GM18498 (cell line): ENCODE measurements around the gene SFTPB.
"Not testable (repeated sequence)": the region's sequence is repeated elsewhere in the genome, so short reads cannot be mapped to it uniquely, and the experiment has no call there.

Experiments used
- ATAC-seq: cut with Tn5 transposase; IDR thresholded peaks from one replicate; pipeline ENCODE4 v1.9.1; 2021; ENCODE audit warnings: mild to moderate bottlenecking, moderate library complexity; ENCODE audit not compliant: unreplicated experiment

Gene SFTPB

DNA sequence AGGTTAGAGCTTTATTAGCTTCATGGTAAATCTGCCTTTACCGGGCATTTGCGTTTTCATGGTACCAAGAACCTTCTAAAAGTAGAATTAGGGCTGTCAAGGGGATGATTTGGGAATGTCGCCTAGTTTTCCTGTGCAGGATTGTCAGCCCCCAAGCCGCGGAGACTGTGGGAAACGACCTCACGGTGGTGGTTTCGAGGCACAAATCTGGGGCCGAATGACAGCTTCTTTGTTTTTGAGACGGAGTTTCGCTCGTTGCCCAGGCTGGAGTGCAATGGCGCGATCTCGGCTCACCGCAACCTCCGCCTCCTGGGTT, 52.6 kb downstream of the SFTPB start:
- ATAC-seq: no peak

DNA sequence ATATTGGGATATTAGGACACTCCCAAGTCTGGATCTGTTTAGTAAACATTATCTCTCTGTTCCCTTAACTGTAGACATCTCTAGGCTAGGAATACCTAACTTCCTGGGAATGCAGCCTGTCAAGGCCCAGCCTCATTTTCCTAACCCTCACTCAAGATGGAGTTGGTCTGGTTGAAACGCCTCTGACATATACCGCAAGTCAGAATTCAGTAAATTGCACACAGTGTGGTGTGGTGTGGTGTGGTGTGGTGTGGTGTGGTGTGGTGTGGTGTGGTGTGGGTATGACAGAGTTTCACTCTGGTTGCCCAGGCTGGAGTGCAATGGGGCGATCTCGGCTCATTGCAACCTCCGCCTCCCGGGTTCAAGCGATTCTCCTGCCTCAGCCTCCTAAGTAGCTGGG, 53.2 kb downstream of the SFTPB start:
- not testable (repeated sequence) for ATAC-seq

DNA sequence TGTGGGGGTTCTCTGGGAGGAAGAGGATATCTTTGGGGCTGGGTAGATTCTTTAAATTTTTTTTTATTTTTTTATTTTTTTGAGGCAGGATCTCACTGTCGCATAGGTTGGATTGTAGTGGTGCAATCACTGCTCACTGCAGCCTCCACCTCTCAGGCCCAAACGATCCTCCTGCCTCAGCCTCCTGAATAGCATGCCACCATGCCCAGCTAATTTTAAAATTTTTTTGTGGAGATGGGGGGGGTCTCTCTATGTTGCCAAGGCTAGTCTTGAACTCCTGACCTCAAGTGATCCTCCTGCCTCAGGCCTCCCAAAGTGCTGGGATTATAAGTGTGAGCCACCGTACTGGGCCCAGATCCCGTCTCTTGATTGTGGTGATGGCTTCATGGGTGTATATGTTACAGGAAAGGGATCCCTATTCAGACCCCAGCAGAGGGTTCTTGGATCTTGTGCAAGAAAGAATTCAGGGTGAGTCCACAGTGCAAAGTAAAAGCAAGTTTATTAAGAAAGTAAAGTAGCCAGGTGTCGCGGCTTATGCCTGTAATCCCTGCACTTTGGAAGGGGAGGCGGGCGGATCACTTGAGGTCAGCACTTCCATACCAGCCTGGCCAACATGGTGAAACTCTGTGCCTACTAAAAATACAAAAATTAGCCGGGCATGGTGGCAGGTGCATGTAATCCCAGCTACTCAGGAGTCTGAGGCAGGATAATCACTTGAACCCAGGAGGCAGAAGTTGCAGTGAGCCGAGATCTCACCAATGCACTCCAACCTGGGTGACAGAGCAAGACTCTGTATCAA, 54.1 kb downstream of the SFTPB start:
- ATAC-seq: no peak

DNA sequence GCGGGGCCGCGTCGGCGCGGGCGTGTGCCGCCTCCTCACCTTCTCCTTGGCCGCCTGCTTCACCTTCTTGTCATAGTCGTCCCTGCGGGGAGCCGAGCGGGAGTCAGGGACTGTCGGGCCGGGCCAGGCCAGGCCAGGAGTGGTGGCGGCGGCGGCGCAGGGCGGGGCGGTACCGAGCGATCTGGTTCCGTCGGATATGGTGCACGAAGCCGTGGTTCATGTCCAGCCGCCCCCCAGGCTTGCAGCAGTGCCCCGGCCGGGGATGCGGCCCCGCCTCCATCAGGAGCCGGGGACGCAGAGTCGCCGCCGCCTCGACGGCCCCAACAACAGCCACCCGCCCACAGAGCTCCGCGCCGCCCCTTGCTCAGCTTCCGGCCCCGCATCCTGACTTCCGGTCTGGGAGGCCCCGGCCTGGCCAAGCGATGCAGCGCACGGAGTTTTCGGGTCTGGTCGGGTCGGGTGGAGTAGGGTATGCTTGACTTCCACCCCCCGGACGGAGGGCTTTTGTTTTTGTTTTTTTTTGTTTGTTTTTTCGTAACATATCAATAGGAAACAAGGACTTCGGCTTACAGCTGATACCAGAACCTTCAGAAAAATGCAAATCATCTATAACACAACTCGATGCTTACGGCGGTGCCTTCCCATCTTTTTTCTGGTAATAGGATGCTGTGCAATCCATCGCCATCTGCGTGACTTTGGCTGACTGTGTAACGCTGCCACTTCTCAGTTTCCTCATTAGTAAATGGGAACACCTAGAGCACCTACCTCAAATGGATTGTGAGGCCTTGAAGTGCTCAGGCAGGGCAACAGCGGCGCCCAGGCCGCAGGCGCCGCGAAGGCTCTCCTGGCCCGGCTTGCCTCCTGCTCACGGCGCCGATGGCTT, 56.1 kb downstream of the SFTPB start, which contains the start of gene C2orf68:
TSS of gene C2orf68 (minus strand) at position 362 of the 883 bp plus-strand sequence. CDS start at position 280, 82 bp downstream.
- ATAC-seq: peak; percentile 77

DNA sequence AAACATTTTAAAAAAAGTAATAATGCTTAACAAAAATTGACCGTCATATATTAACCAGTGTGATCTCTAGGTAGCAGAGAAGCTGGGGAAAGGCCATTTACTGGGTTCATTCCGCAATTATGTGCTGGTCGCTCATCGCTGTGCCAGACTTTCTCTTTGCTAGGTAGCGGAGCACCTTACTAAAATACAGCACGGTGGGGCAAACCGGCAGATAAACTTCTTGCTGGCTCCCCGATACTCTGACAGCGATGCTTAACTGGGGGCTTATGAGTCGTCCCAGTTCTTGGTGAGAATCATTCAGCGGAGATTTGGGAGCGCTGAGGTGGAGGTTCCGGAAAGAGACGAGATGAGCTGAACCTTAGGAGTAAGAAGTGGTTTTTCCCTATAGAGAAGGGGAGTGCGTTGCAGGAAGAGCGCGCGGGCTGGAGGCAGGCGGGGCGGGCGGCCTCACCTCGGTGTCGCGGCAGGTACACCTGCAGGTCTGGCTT, 56.7 kb downstream of the SFTPB start:
- ATAC-seq: peak; percentile 19
